ENCODE data around the gene CELA2A. TPM values are rescaled to one million over a fixed set of nuclear protein-coding genes. Genes with fewer than 3 reads are reported as not detected.
"Not testable (repeated sequence)": the region's sequence is repeated elsewhere in the genome, so short reads cannot be mapped to it uniquely, and the experiment has no call there.

The CELA2A gene
- total and polyA plus RNA-seq, 2 donors (not counting 1 experiment from before 2014, with no cell fraction given) = not detected

- Histone ChIP-seq H3K79me2 (ENCODE audit: control insufficient read depth, insufficient read depth, low read length) (no peaks in the 10 kb centered on the region), H3K36me3 (ENCODE audit: control insufficient read depth, insufficient read depth, low read length) (no peaks in the 10 kb centered on the region), H3K27ac (ENCODE audit: insufficient read depth, low read length) (no peak overlapping the region), H3K4me3 (replicated peaks in 1 of 4; ENCODE audit: control extremely low read depth in 1 of 4, insufficient read depth in 1 of 4, low read depth in 3 of 4, low read length in 4 of 4) (no peak overlapping the region), H3K4me1 (ENCODE audit: control insufficient read depth, extremely low read depth, insufficient read depth, low read length) (peaks cover 3% of the 10 kb centered on the region), H3K4me2 (ENCODE audit: extremely low read depth, insufficient read depth, low read length) (no peak overlapping the region), H4K20me1 (ENCODE audit: control insufficient read depth, extremely low read depth, insufficient read depth, low read length) (no peaks in the 10 kb centered on the region), H3K27me3 (ENCODE audit: control insufficient read depth, insufficient read depth, low read length) (no peaks in the 10 kb centered on the region), H2AFZ (ENCODE audit: low read length) (no peak overlapping the region), H3K9me3 (ENCODE audit: control insufficient read depth, insufficient read depth, low read depth, low read length) (no peaks in the 10 kb centered on the region), H3K9ac (ENCODE audit: insufficient read depth, low read length) (no peak overlapping the region)
- no peak for DNase-seq (ENCODE audit: low read depth in 2 of 2)
- TF ChIP-seq CTCF (conservative IDR thresholded peaks at IDR 0.05 in 1 of 2, IDR thresholded peaks at IDR 0.05 in 1 of 2; ENCODE audit: low read depth in 1 of 2, low read length in 2 of 2) (no peak), EZH2 (IDR thresholded peaks at IDR 0.05; ENCODE audit: low read length, missing control alignments) (no peak)
Observed at GRCh38 chr1:15515022-15515663, 58.6 kb downstream of the CELA2A start.

- no peaks in the 10 kb centered on the region for H3K9me3 ChIP-seq (ENCODE audit: control insufficient read depth, insufficient read depth, low read depth, low read length)
- H3K27me3 ChIP-seq (ENCODE audit: control insufficient read depth, insufficient read depth, low read length) = no peaks in the 10 kb centered on the region
- no peak overlapping the region for H3K4me2 ChIP-seq (ENCODE audit: extremely low read depth, insufficient read depth, low read length)
- H4K20me1 ChIP-seq (ENCODE audit: control insufficient read depth, extremely low read depth, insufficient read depth, low read length) = no peaks in the 10 kb centered on the region
- H3K79me2 ChIP-seq (ENCODE audit: control insufficient read depth, insufficient read depth, low read length) = no peaks in the 10 kb centered on the region
- H3K4me3 ChIP-seq (replicated peaks in 1 of 4; ENCODE audit: control extremely low read depth in 1 of 4, insufficient read depth in 1 of 4, low read depth in 3 of 4, low read length in 4 of 4) = no peak overlapping the region
- H2AFZ ChIP-seq (ENCODE audit: low read length) = no peak overlapping the region
- no peaks in the 10 kb centered on the region for H3K36me3 ChIP-seq (ENCODE audit: control insufficient read depth, insufficient read depth, low read length)
- DNase-seq (ENCODE audit: low read depth in 2 of 2) = no peak
- H3K27ac ChIP-seq (ENCODE audit: insufficient read depth, low read length) = no peak overlapping the region
- no peak for TF ChIP-seq EZH2 (IDR thresholded peaks at IDR 0.05; ENCODE audit: low read length, missing control alignments)
- TF ChIP-seq CTCF (conservative IDR thresholded peaks at IDR 0.05 in 1 of 2, IDR thresholded peaks at IDR 0.05 in 1 of 2; ENCODE audit: low read depth in 1 of 2, low read length in 2 of 2) = no peak
- H3K9ac ChIP-seq (ENCODE audit: insufficient read depth, low read length) = no peak overlapping the region
- peaks cover 5% of the 10 kb centered on the region for H3K4me1 ChIP-seq (ENCODE audit: control insufficient read depth, extremely low read depth, insufficient read depth, low read length)
Observed at GRCh38 chr1:15519625-15520024, 63.1 kb downstream of the CELA2A start.

- H3K4me2 ChIP-seq (ENCODE audit: extremely low read depth, insufficient read depth, low read length); H3K9me3 ChIP-seq (ENCODE audit: control insufficient read depth, insufficient read depth, low read depth, low read length); DNase-seq (ENCODE audit: low read depth in 2 of 2); H3K9ac ChIP-seq (ENCODE audit: insufficient read depth, low read length); H3K27me3 ChIP-seq (ENCODE audit: control insufficient read depth, insufficient read depth, low read length); H3K4me3 ChIP-seq (replicated peaks in 1 of 4; ENCODE audit: control extremely low read depth in 1 of 4, insufficient read depth in 1 of 4, low read depth in 3 of 4, low read length in 4 of 4); H2AFZ ChIP-seq (ENCODE audit: low read length); H3K27ac ChIP-seq (ENCODE audit: insufficient read depth, low read length); H3K79me2 ChIP-seq (ENCODE audit: control insufficient read depth, insufficient read depth, low read length); H3K36me3 ChIP-seq (ENCODE audit: control insufficient read depth, insufficient read depth, low read length); H4K20me1 ChIP-seq (ENCODE audit: control insufficient read depth, extremely low read depth, insufficient read depth, low read length): not testable (repeated sequence)
- H3K4me1 ChIP-seq (ENCODE audit: control insufficient read depth, extremely low read depth, insufficient read depth, low read length) = peaks cover 13% of the 10 kb centered on the region
Observed at GRCh38 chr1:15521206-15521906, 64.8 kb downstream of the CELA2A start.

Other genes with a start within 250 kb of the CELA2A start
- gene FHAD1, start 209.5 kb upstream of the CELA2A start, total RNA-seq = 0.66 and 0.77 TPM in 2 replicates
- gene FHAD1, start 209.5 kb upstream of the CELA2A start, polyA plus RNA-seq = 0.09 and 0.37 TPM in 2 replicates
- gene EFHD2, start 46.8 kb upstream of the CELA2A start, total RNA-seq = 14.1 and 14.9 TPM in 2 replicates
- gene EFHD2, start 46.8 kb upstream of the CELA2A start, polyA plus RNA-seq = 23.5 and 33.7 TPM in 2 replicates
- not detected in 2 replicates for gene CTRC, start 18.3 kb upstream of the CELA2A start, total RNA-seq
- not detected in 2 replicates for gene CTRC, start 18.3 kb upstream of the CELA2A start, polyA plus RNA-seq
- not detected in 2 replicates for gene CELA2B, start 19.4 kb downstream of the CELA2A start, total RNA-seq
- not detected in 2 replicates for gene CELA2B, start 19.4 kb downstream of the CELA2A start, polyA plus RNA-seq
- 4.1 and 5.6 TPM in 2 replicates for gene CASP9, start 67.5 kb downstream of the CELA2A start, total RNA-seq
- 6.4 and 8.3 TPM in 2 replicates for gene CASP9, start 67.5 kb downstream of the CELA2A start, polyA plus RNA-seq
- gene DNAJC16, start 70.1 kb downstream of the CELA2A start, total RNA-seq = 14.9 and 18.8 TPM in 2 replicates
- 15.3 and 18.9 TPM in 2 replicates for gene DNAJC16, start 70.1 kb downstream of the CELA2A start, polyA plus RNA-seq
- 1.0 and 1.2 TPM in 2 replicates for gene AGMAT, start 128.3 kb downstream of the CELA2A start, total RNA-seq
- 0.52 and 0.53 TPM in 2 replicates for gene AGMAT, start 128.3 kb downstream of the CELA2A start, polyA plus RNA-seq
- 10.8 and 11.7 TPM in 2 replicates for gene DDI2, start 160.7 kb downstream of the CELA2A start, total RNA-seq
- gene DDI2, start 160.7 kb downstream of the CELA2A start, polyA plus RNA-seq = 6.4 and 9.3 TPM in 2 replicates
- 79.4 and 94.6 TPM in 2 replicates for gene PLEKHM2, start 227.6 kb downstream of the CELA2A start, total RNA-seq
- gene PLEKHM2, start 227.6 kb downstream of the CELA2A start, polyA plus RNA-seq = 27.3 and 32.3 TPM in 2 replicates